Thoracic aorta (tissue), 2 donors: Measurements from ENCODE around the gene ADRM1. TPM values are rescaled to one million over a fixed set of nuclear protein-coding genes. Genes with fewer than 3 reads are reported as not detected.
A peak's percentile ranks its signal among the peaks of the same experiment; 100 is the strongest.

Source experiments
- ATAC-seq: fragments of 150-250 bp; one replicate; pipeline ENCODE4 v1.8.0; 2017; ENCODE audit warnings: low read depth; ENCODE audit not compliant: insufficient number of reproducible peaks, low FRiP score
- DNase-seq: peaks from one replicate; pipeline ENCODE4 v3.0.0-alpha.2; 2020; ENCODE audit warnings: low spot score
- H3K27ac ChIP-seq, 2 donors: fragments of 200-600 bp; sonication (generic); 1 replicate in 1 of 2; 2 replicates in 1 of 2; pipeline ENCODE4 v1.5.1; 2016; ENCODE audit warnings: mild to moderate bottlenecking in 2 of 2, moderate library complexity in 2 of 2
- H3K27me3 ChIP-seq: fragments of 200-600 bp; sonication (generic); replicated peaks from 2 replicates; pipeline ENCODE4 v1.6.0; 2016; ENCODE audit warnings: mild to moderate bottlenecking; ENCODE audit not compliant: insufficient read depth
- H3K36me3 ChIP-seq: fragments of 200-600 bp; sonication (generic); one replicate; pipeline ENCODE4 v1.5.1; 2016
- H3K4me1 ChIP-seq, 2 donors: fragments of 200-600 bp; sonication (generic); 1 replicate in 1 of 2; 2 replicates in 1 of 2; pipeline versions ENCODE4 v1.5.1 to v1.6.0; 2016; ENCODE audit warnings: low read depth in 2 of 2, mild to moderate bottlenecking in 1 of 2; ENCODE audit not compliant: control insufficient read depth in 1 of 2
- H3K4me3 ChIP-seq: fragments of 200-600 bp; sonication (generic); 2 replicates; pipeline ENCODE4 v1.5.1; 2016; ENCODE audit warnings: mild to moderate bottlenecking
- H3K9me3 ChIP-seq: fragments of 200-600 bp; sonication (generic); 2 replicates; pipeline ENCODE4 v1.5.1; 2016
- CTCF ChIP-seq: fragments of 200-600 bp; sonication (generic); IDR thresholded peaks from one replicate; pipeline ENCODE4 v1.5.1; 2019; ENCODE audit warnings: antibody characterized with exemption
- total RNA-seq, 2 donors: library from RNA; depleted of rRNA; stranded (reverse); fragments of >200 nt; gene quantifications; one replicate each; pipeline versions ENCODE4 v1.1.0 to v1.2.3, GENCODE V29; 2016

ADRM1 gene
- total RNA-seq, 2 donors from 2014 or later = 98.8 to 113 TPM

DNA sequence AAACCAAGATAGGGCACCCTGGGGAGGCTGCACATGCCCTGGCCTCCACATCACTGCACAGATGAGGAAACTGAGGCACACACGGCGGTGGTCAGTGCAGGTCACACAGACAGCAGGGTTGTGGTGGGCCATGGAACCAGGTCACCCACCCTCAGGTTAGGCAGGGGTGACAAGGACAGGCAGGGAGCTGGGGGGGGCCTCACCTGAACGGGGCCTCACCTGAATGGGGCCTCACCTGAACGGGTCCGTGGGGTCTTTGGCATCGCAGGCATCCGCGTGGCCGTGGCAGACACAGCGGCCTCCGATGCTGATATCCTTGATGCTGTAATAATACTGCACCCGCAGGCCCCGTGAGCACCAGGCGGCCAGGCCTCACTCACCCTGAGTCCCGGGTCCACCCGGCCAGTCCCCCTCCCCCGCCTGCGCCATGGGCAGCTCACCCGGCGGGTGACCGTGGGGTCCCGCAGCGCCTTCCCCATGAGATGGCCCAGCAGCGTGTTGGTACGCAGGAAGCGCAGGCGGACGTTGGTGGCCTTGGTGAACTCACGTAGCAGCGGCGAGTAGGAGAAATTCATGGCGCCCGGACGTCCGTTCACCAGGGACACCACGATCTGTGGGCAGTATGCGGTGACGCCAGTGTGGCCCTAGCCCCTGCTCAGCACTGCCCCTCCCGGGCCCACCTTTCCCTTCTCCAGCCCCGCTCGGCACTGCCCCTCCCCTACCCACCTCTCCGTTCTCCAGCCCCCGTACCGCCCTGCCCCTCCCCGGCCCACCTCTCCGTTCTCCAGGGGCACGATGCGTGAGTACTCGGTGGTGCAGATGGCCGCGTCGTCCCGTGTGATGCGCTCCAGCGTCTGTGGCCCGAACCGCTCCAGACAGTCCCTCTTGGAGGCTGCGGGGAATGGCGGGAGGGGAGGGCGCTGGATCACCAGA, 48.9 kb downstream of the ADRM1 start:
- ATAC-seq (no peak), DNase-seq (no peak)
- no peak for TF ChIP-seq CTCF
- Histone ChIP-seq H3K4me3 (no peak overlapping the region), H3K4me1 (peaks cover 34 to 47% of the 10 kb centered on the region in 2 donors), H3K27me3 (no peaks in the 10 kb centered on the region), H3K27ac (peak overlapping the region; percentile 94 to 100), H3K9me3 (no peaks in the 10 kb centered on the region), H3K36me3 (peaks cover 34% of the 10 kb centered on the region)

DNA sequence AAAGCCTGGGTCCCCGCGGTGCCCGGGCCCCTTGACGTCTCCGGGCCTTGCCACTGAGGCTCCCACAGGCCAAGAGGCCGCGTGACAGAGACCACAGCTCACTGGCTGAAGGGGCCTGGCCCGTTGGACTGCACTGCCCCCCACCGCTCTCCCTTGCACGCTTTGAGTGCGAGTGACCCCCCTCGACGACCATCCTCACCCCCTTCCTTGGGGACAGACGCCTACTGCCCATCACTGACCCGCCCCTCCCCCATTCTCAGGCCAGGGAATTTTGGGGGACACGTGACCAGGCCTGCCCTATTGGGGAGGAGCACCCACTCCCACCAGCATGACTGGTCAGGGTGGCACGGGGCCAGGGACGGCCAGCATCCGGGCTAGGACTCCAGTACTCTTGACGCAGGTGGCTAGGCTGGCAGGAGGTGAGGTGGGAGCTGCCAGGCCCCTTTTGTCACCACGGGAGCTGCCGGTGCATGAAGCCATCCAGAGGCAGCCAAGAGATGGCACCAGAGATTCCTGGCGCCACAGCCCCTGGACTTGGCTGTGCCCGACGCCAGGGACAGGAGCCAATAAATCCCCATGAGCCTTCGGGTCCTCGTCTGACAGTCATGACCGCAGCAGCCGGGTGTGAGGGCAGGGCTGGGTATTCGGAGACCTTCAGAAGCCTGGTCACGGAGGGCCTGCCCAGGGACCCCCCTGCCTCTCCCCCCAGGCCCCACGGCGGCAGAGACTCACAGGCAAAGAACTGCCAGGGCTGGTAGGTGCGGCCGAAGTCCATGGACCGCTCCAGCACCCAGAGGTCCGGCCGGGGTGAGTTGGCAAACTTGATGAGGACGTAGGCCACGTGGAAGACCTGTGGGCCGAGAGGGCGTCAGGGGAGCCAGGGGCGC, 49.8 kb downstream of the ADRM1 start:
- peak; percentile 33 for ATAC-seq
- TF ChIP-seq CTCF = no peak

DNA sequence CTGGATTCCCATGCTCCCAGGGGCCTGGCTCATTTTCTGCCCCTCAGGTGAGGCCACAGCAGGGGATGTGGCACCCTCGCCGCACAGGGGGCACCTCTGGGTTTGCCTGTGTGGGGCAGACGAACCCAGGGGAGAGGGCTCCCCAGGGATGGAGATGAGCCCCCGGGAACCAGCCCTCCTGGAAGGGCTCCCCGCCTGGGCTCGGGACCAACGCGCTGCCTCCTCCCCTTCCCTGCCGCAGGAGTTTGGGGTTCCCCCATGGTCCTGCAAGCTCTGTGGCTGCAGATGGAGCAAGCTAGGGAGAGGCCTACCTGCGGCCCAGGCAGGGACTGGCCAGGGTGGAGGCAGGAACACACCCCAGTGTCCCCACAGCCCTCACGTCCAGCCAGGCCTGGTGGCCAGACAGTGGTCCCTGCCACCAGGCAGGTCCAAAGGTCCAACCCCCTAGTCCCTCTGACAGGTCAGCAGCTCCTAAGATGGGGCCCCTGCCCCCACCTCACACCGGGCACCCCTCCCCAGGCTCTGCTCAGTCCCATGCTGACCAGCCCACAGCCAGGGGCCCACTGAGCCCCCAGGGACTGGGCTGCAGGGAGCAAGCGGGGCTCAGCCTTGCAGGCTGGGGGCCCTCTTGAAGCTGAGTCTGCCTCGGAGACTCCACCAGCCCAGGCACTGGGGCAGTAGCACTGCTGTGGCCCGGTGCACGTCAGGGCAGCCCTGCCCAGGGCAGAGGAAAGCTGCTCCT, 50.7 kb downstream of the ADRM1 start:
- DNase-seq (no peak), ATAC-seq (no peak)
- peaks cover 51 to 64% of the 10 kb centered on the region in 2 donors for H3K4me1 ChIP-seq
- peak overlapping the region; percentile 94 to 100 for H3K27ac ChIP-seq
- H3K4me3 ChIP-seq = peak overlapping the region; percentile 42
- peaks cover 20% of the 10 kb centered on the region for H3K36me3 ChIP-seq
- no peaks in the 10 kb centered on the region for H3K27me3 ChIP-seq
- TF ChIP-seq CTCF = no peak
- H3K9me3 ChIP-seq = no peaks in the 10 kb centered on the region

More for the DNA sequence above, 49.8 kb downstream of the ADRM1 start:
- Histone ChIP-seq H3K4me1 (peaks cover 43 to 56% of the 10 kb centered on the region in 2 donors), H3K9me3 (no peaks in the 10 kb centered on the region), H3K36me3 (peaks cover 25% of the 10 kb centered on the region), H3K27me3 (no peaks in the 10 kb centered on the region), H3K4me3 (peak overlapping the region; percentile 42), H3K27ac (peak overlapping the region; percentile 94 to 100)
- DNase-seq = peak; percentile 53

GRCh38 chr20:62354031-62354808, 51.4 kb downstream of the ADRM1 start:
- H3K9me3 ChIP-seq = no peaks in the 10 kb centered on the region
- no peak for ATAC-seq
- H3K27me3 ChIP-seq = no peaks in the 10 kb centered on the region
- no peak for DNase-seq
- H3K27ac ChIP-seq = peak overlapping the region; percentile 94 to 100
- peaks cover 20% of the 10 kb centered on the region for H3K36me3 ChIP-seq
- peak overlapping the region; percentile 69 for H3K4me3 ChIP-seq
- TF ChIP-seq CTCF = no peak
- peaks cover 59 to 72% of the 10 kb centered on the region in 2 donors for H3K4me1 ChIP-seq
